RWPE2 (cell line): Measurements from ENCODE around the gene TLE3.

Source experiments
- ATAC-seq: fragments of 200-7000 bp; cut with Tn5 transposase; 3 replicates; pipeline ENCODE4 v1.9.1; 2021; ENCODE audit warnings: low read depth
- DNase-seq: peaks from one replicate; pipeline ENCODE4 v3.0.0-alpha.2; 2020; ENCODE audit warnings: low spot score
- H3K27ac ChIP-seq: fragments of 450-650 bp; 2 replicates; pipeline ENCODE4 v1.5.1; 2017; ENCODE audit warnings: mild to moderate bottlenecking; ENCODE audit not compliant: poor library complexity, severe bottlenecking
- H3K27me3 ChIP-seq: fragments of 250-450 bp; sonication (Bioruptor Pico); 2 replicates; pipeline ENCODE4 v1.5.1; 2021; ENCODE audit warnings: mild to moderate bottlenecking, moderate library complexity; ENCODE audit not compliant: insufficient read depth, poor library complexity, severe bottlenecking
- H3K36me3 ChIP-seq: fragments of 250-450 bp; sonication (Bioruptor Pico); 2 replicates; pipeline ENCODE4 v1.5.1; 2020; ENCODE audit warnings: low read depth, mild to moderate bottlenecking, moderate library complexity
- H3K4me1 ChIP-seq: fragments of 250-450 bp; sonication (Bioruptor Pico); 2 replicates; pipeline ENCODE4 v1.5.1; 2021; ENCODE audit warnings: mild to moderate bottlenecking, moderate library complexity; ENCODE audit not compliant: insufficient read depth, poor library complexity, severe bottlenecking
- H3K4me3 ChIP-seq: fragments of 250-450 bp; sonication (Bioruptor Pico); 2 replicates; pipeline ENCODE4 v1.5.1; 2021; ENCODE audit warnings: mild to moderate bottlenecking, moderate library complexity; ENCODE audit not compliant: severe bottlenecking
- H3K9me3 ChIP-seq: fragments of 250-450 bp; sonication (Bioruptor Pico); 2 replicates; pipeline ENCODE4 v1.5.1; 2021; ENCODE audit warnings: mild to moderate bottlenecking, moderate library complexity; ENCODE audit not compliant: severe bottlenecking
- TF ChIP-seq, protein P1 (sequence below): fragments of 450-650 bp; IDR thresholded peaks from one replicate; pipeline ENCODE4 v1.5.1; 2017; ENCODE audit warnings: mild to moderate bottlenecking, moderate library complexity; ENCODE audit not compliant: poor library complexity, severe bottlenecking

Gene TLE3

DNA sequence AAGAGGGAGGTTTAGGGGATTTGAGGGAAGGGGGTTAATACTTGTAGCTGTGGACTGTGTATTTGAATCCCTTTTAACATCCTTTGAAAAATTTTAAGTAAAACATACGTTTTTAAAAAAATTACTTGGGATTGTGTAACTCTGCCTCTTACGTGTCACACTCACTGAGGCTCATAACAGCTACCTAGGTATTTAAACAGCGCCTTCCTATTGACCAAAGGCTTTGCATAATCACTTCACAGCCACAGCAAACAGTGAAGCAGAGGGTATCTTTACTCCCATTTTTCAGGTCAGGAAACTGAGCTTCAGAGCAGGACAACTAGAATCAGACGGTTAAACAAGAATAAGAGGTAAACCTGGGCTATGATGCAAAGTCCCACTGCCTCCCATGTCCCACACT is 95.9 kb downstream of the TLE3 start:
- no peak overlapping the region for H3K27ac ChIP-seq
- no peaks in the 10 kb centered on the region for H3K36me3 ChIP-seq
- H3K9me3 ChIP-seq, result no peaks in the 10 kb centered on the region
- H3K4me1 ChIP-seq, result peaks cover 8% of the 10 kb centered on the region
- no peak overlapping the region for H3K4me3 ChIP-seq
- DNase-seq, result no peak
- TF ChIP-seq, protein P1, sequence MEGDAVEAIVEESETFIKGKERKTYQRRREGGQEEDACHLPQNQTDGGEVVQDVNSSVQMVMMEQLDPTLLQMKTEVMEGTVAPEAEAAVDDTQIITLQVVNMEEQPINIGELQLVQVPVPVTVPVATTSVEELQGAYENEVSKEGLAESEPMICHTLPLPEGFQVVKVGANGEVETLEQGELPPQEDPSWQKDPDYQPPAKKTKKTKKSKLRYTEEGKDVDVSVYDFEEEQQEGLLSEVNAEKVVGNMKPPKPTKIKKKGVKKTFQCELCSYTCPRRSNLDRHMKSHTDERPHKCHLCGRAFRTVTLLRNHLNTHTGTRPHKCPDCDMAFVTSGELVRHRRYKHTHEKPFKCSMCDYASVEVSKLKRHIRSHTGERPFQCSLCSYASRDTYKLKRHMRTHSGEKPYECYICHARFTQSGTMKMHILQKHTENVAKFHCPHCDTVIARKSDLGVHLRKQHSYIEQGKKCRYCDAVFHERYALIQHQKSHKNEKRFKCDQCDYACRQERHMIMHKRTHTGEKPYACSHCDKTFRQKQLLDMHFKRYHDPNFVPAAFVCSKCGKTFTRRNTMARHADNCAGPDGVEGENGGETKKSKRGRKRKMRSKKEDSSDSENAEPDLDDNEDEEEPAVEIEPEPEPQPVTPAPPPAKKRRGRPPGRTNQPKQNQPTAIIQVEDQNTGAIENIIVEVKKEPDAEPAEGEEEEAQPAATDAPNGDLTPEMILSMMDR, result no peak
- ATAC-seq, result no peak
- H3K27me3 ChIP-seq, result no peaks in the 10 kb centered on the region

DNA sequence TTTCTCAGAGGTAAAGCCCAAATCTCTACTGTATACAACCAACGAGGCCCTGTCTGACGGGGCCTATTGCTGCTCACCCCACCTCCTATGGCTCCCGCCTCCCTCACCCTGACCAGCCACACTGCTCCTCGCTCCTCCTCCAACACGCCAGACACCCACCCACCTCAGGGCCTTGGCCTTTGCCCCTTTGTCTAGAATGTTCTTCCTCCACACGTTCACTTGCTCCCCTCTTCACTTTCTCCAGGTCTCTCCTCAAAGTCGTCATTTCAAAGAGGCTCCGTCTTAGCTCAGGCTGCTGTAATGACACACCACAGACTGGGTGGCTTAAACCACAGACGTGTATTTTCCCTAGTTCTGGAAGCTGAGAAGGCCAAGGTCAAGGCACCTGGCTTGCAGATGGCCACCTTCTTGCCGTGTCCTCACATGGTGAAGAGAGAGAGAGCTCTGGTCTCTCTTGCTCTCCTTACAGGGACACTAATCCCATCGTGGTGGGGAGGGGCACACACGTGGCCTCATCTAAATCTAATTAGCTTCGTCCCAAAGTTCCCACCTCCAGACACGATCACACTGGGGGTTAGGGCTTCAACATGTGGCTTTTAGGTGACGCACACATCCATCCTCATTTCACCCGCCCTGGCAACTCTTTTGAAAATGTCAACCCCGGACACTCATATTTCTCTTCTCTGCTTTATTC is 98.2 kb downstream of the TLE3 start:
- TF ChIP-seq, protein P1, result no peak
- Histone ChIP-seq H3K27ac (no peak overlapping the region), H3K4me3 (no peak overlapping the region), H3K4me1 (peaks cover 8% of the 10 kb centered on the region), H3K36me3 (no peaks in the 10 kb centered on the region), H3K27me3 (no peaks in the 10 kb centered on the region), H3K9me3 (no peaks in the 10 kb centered on the region)
- ATAC-seq, result no peak
- no peak for DNase-seq

DNA sequence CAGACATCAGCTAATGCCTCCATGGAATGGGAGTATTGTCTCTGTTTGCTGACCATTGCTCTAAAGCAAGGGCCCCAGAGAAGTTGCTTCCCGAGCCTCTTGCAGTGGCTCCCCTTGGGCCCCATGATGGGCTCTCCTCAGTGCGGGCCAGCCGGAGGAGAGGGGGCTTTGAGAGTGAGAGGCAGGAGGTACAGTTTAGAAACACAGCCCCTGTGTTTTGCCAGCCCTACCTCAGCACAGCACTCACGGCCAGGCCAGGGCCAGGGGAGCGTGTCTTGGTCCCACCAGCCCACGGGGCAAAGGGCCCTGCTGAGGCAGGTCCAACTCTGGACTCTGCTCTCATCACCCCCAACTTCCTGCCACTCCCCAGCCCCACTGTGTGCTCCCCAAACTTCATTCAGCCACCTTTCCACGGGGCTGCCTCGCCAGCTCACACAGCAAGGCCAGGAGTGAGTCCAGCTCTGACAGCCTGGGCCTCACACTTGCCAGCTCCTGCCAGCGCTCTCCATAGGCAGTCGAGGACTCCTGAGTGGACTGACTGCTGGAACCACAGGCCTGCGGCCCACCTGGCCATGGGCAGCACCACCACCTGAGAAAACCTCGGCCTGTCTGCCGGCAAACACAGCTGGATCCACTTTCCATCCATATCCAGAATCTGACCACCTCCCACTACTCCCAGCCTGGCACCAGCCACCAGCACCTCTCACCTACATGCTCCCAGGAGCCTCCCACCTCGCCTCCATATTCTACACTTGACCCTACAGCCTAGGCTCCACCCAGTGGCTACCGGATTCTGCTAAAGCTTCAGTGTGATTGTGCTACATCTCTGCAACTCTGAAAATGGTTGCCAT is 99.0 kb downstream of the TLE3 start:
- TF ChIP-seq, protein P1, result no peak
- Histone ChIP-seq H3K4me3 (no peak overlapping the region), H3K27ac (no peak overlapping the region), H3K27me3 (no peaks in the 10 kb centered on the region), H3K36me3 (no peaks in the 10 kb centered on the region), H3K4me1 (peaks cover 8% of the 10 kb centered on the region), H3K9me3 (no peaks in the 10 kb centered on the region)
- DNase-seq, result no peak
- ATAC-seq, result no peak

DNA sequence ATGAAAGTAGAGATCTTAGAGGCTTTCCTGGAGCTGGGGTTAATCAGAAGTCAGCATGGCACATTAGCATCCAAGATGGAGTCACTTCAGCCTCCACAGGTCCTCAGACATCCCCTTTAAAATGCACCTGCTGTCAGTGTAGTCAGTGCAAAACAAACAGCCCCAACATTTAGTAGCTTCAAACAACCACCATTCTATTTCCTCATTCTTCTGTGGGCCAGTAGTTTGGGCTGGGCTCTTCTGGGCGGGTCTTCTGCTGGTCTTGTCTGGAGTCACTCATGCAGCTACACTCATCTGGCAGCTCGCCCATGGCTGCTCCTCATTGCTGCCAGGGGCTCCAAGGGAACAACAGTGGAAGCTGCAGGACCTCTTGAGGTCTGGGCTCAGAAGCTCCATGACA is 99.9 kb downstream of the TLE3 start:
- no peaks in the 10 kb centered on the region for H3K9me3 ChIP-seq
- peaks cover 8% of the 10 kb centered on the region for H3K4me1 ChIP-seq
- no peak overlapping the region for H3K27ac ChIP-seq
- TF ChIP-seq, protein P1, result no peak
- ATAC-seq (peak; percentile 70), DNase-seq (no peak)
- no peak overlapping the region for H3K4me3 ChIP-seq
- H3K27me3 ChIP-seq, result no peaks in the 10 kb centered on the region
- H3K36me3 ChIP-seq, result no peaks in the 10 kb centered on the region
